Mucosa of rectum (tissue), 2 donors: ENCODE data around the gene HORMAD1.
"Not testable (repeated sequence)": the region's sequence is repeated elsewhere in the genome, so short reads cannot be mapped to it uniquely, and the experiment has no call there.

Experiments
- H3K27ac ChIP-seq, 2 donors: one replicate each; pipeline ENCODE4 v1.7.0; 2013; ENCODE audit warnings: inconsistent platforms in 2 of 2, low read depth in 2 of 2, low read length in 2 of 2
- H3K27me3 ChIP-seq, 2 donors: one replicate each; pipeline ENCODE4 v1.7.0; 2013; ENCODE audit warnings: low read length in 2 of 2; ENCODE audit not compliant: control insufficient read depth in 2 of 2, insufficient read depth in 2 of 2
- H3K36me3 ChIP-seq, 2 donors: one replicate each; pipeline ENCODE4 v1.7.0; 2013; ENCODE audit warnings: low read length in 2 of 2; ENCODE audit not compliant: control insufficient read depth in 2 of 2, insufficient read depth in 2 of 2
- H3K4me1 ChIP-seq, 2 donors: one replicate each; pipeline ENCODE4 v1.7.0; 2013; ENCODE audit warnings: low read length in 2 of 2, mild to moderate bottlenecking in 1 of 2; ENCODE audit not compliant: control insufficient read depth in 2 of 2, insufficient read depth in 2 of 2
- H3K4me3 ChIP-seq, 2 donors: one replicate each; pipeline ENCODE4 v1.7.0; 2013; ENCODE audit warnings: low read length in 2 of 2
- H3K9ac ChIP-seq, 2 donors: one replicate each; pipeline ENCODE4 v1.7.0; 2013; ENCODE audit warnings: low read length in 2 of 2, low read depth in 1 of 2, mild to moderate bottlenecking in 1 of 2
- H3K9me3 ChIP-seq, 2 donors: one replicate each; pipeline ENCODE4 v1.7.0; 2013; ENCODE audit warnings: low read length in 2 of 2; ENCODE audit not compliant: control insufficient read depth in 2 of 2
- donor health status: healthy.
- donor health status: Normal muscosa, but diverticular disease.

The HORMAD1 gene

DNA sequence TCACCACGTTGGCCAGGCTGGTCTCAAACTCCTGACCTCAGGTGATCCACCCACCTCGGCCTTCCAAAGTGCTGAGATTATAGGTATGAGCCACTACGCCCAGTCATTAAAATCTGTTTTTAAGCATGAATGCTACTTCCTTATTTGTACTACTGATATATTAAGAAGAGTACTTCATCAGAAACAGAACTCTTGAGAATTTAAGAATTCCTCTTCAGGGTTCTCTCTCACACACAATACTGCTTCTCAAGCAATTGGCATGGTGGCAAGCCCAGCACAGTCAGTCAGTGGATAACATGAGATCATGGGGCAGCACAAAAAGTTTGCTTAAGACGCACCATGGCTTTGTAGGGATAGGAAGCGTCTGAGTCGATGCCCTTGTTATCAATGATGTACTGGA lies 30.7 kb upstream of the HORMAD1 start:
- H3K27ac ChIP-seq = peak overlapping the region; percentile 10 to 84
- H3K4me3 ChIP-seq = no peak overlapping the region
- H3K4me1 ChIP-seq = peaks cover 5 to 40% of the 10 kb centered on the region in 2 donors
- H3K9me3 ChIP-seq = no peaks in the 10 kb centered on the region
- H3K36me3 ChIP-seq = peaks cover 40 to 51% of the 10 kb centered on the region in 2 donors
- H3K9ac ChIP-seq = no peak overlapping the region
- no peaks in the 10 kb centered on the region for H3K27me3 ChIP-seq

DNA sequence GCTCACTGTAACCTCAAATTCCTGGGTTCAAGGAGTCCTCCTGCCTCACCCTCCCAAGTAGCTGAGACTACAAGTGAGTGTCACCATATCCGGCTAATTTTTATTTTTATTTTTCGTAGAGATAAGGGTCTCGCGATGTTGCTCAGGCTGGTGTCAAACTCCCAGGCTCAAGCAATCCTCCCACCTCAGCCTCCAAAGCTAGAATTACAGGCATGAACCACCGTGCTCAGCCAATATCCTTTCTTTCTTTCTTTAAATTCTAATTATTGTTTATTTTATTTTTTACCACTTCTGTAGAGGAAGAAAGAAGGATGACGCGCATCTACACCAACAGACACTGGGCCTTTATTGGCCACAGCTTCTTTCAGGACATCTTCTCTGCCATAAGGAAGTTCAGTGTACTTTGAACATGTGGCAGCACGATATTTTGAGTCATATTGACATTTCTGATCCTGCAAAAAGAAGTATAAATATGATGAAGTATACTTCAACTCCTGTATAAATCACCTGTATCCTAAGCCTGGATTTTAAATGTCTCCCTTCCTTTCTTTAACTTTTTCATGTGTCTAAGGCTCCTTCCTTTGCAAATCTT lies 29.1 kb upstream of the HORMAD1 start:
- Histone ChIP-seq H3K9me3 (no peaks in the 10 kb centered on the region), H3K27ac (peak overlapping the region; percentile 67 to 87), H3K9ac (peak overlapping the region in 1 of 2 donors; percentile 25), H3K36me3 (peaks cover 53 to 55% of the 10 kb centered on the region in 2 donors), H3K4me1 (peaks cover 5 to 40% of the 10 kb centered on the region in 2 donors), H3K4me3 (no peak overlapping the region), H3K27me3 (no peaks in the 10 kb centered on the region)

DNA sequence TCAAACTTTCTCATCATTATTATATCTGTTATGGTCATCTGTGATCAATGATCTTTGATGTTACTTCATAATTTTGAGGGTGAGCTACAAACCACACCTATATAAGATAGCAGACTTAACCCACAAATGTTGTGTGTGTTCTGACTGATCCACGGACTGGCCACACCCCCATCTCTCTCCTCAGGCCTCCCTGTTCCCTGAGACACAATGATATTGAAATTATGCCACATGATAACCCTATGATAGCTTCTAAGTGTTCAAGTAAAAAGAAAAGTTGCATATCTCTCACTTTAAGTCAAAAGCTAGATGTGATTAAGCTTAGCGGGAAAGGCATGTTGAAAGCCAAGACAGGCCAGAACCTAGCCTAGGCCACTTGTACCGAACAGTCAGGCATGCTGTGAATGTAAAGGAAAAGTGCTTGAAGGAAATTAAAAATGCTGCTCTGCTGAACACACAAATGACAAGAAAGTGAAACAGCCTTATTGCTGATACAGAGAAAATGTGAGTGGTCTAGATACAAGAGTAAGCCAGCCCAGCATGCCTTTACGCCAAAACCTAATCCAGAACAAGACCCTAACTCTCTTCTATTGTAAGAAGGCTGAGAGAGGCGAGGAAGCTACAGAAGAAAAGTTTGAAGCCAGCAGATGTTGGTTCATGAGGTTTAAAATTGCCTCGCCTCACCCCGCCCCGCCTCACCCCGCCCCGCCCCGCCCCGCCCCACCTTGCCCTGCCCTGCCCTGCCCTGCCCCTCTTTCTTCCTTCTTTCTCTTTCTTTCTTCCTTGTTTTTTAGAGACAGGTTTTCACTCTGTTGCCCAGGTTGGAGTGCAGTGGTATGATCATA lies 28.4 kb upstream of the HORMAD1 start:
- no peaks in the 10 kb centered on the region for H3K27me3 ChIP-seq
- H3K27ac ChIP-seq = peak overlapping the region; percentile 83 to 90
- H3K4me3 ChIP-seq = peak overlapping the region in 1 of 2 donors; percentile 30
- peaks cover 5 to 40% of the 10 kb centered on the region in 2 donors for H3K4me1 ChIP-seq
- no peaks in the 10 kb centered on the region for H3K9me3 ChIP-seq
- H3K36me3 ChIP-seq = peaks cover 54 to 57% of the 10 kb centered on the region in 2 donors
- peak overlapping the region in 1 of 2 donors; percentile 34 for H3K9ac ChIP-seq

DNA sequence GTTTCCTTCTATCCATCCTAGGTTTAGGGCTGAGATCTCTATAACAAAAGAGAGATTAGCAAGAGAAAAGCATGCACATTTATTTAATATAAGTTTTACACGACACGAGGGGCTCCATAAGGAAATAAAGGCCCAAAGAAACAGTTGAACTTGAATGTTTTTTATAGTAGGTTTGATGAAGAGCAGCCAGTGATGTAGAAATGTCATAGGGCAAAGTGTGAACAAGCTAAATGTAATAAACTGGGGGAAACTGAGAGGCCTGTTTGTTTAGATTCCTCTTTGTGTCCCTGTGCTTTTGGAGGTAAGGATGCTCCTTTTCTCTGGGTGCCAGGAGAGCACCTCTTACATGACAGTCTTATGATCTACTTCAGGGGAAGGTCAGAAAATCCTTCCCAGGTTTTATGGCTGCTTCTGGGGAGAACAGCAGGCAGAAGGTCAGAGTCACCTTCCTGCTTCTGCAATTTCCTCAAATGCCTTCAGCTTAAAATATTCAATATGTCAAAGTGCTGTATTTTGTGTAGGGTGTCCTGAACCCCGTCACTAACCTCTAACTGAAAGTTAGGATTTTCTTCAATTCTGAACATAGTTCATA lies 9.5 kb upstream of the HORMAD1 start:
- Histone ChIP-seq H3K9me3 (no peaks in the 10 kb centered on the region), H3K27ac (peak overlapping the region; percentile 43 to 44), H3K4me3 (no peak overlapping the region), H3K27me3 (no peaks in the 10 kb centered on the region), H3K4me1 (no peaks in the 10 kb centered on the region), H3K9ac (no peak overlapping the region), H3K36me3 (peaks cover 9 to 13% of the 10 kb centered on the region in 2 donors)

DNA sequence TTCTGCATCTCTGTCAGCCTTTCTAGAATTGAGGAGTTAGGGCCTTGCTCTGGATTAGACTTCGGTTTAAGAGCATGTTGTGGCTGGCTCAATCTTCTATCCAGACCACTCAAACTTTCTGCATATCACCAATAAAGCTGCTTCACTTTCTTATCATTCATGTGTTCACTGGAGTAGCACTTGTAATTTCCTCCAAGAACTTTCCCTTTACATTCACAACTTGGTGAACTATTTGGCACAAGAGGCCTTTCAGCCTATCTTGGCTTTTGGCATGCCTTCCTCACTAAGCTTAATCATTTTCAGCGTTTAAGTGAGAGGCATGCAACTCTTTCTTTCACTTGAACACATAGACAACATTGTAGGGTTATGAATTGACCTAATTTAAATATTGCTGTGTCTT lies 3.6 kb upstream of the HORMAD1 start:
- Histone ChIP-seq H3K9me3 (no peaks in the 10 kb centered on the region), H3K27ac (no peak overlapping the region), H3K36me3 (no peaks in the 10 kb centered on the region)

DNA sequence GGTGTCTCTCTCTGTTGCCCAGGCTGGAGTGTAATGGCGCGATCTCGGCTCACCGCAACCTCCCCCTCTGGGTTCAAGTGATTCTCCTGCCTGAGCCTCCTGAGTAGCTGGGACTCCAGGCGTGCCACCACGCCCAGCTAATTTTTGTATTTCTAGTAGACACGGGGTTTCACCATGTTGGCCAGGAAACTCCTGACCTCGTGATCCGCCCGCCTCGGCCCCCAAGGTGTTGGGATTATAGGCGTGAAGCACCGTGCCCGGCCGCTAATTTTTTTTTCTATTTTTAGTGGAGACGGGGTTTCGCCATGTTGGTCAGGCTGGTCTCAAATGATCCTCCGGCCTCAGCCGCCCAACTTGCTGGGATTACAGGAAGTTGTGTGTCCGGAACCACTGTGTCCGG lies 597 bp downstream of the HORMAD1 start:
- no peak overlapping the region for H3K4me3 ChIP-seq

More for the DNA sequence above, 3.6 kb upstream of the HORMAD1 start:
- Histone ChIP-seq H3K27me3 (no peaks in the 10 kb centered on the region), H3K4me1 (no peaks in the 10 kb centered on the region), H3K4me3 (no peak overlapping the region), H3K9ac (no peak overlapping the region)

DNA sequence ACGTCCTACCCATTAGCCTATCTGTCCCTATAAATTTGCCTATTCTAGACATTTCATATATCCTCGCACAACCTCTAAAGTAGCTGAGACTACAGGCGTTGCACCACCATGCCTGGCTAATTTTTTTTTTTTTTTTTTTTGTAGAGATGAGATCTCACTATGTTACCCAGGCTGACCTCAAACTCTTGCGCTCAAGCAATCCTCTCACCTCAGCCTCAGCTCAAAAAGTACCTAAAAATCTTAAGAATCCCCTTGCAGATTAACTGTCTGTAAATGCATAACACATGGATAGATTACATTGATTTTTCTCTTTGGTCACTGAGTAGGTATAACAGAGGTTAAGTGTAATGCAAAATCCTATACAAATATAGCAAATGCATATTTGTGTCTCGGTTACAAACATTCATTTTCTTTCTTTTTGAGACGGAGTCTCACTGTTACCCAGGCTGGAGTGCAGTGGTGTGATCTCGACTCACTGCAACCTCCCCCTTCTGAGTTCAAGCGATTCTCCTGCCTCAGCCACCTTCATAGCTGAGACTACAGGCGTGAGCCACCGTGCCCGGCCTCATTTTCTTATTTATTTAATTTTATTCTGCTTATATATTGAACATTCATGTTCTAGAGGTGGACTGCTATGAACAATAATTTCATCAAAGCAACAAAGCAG lies 2.3 kb downstream of the HORMAD1 start:
- no peak overlapping the region for H3K4me3 ChIP-seq
- no peaks in the 10 kb centered on the region for H3K36me3 ChIP-seq
- no peak overlapping the region for H3K27ac ChIP-seq
- H3K9me3 ChIP-seq = no peaks in the 10 kb centered on the region
- no peaks in the 10 kb centered on the region for H3K27me3 ChIP-seq
- H3K9ac ChIP-seq = no peak overlapping the region
- H3K4me1 ChIP-seq = no peaks in the 10 kb centered on the region

More for the DNA sequence above, 597 bp downstream of the HORMAD1 start:
- H3K27me3 ChIP-seq = no peaks in the 10 kb centered on the region
- H3K9ac ChIP-seq = no peak overlapping the region
- no peak overlapping the region for H3K27ac ChIP-seq
- H3K9me3 ChIP-seq = no peaks in the 10 kb centered on the region
- no peaks in the 10 kb centered on the region for H3K4me1 ChIP-seq
- H3K36me3 ChIP-seq = no peaks in the 10 kb centered on the region

DNA sequence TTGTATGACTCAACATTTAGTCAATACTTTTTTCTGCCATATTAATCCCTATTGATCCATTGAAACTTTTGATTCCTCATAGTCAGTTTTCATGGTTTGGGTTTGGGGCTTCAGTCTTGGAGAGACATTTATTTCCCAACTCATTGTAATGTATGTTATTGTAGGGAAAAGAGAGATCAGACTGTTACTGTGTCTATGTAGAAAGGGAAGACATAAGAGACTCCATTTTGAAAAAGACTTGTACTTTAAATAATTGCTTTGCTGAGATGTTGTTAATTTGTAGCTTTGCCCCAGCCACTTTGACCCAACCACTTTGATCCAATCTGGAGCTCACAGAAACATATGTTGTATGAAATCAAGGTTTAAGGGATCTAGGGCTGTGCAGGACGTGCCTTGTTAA lies 11.7 kb downstream of the HORMAD1 start:
- H3K4me1 ChIP-seq, H3K9ac ChIP-seq, H3K27ac ChIP-seq, H3K36me3 ChIP-seq, H3K9me3 ChIP-seq, H3K4me3 ChIP-seq, H3K27me3 ChIP-seq: not testable (repeated sequence)

DNA sequence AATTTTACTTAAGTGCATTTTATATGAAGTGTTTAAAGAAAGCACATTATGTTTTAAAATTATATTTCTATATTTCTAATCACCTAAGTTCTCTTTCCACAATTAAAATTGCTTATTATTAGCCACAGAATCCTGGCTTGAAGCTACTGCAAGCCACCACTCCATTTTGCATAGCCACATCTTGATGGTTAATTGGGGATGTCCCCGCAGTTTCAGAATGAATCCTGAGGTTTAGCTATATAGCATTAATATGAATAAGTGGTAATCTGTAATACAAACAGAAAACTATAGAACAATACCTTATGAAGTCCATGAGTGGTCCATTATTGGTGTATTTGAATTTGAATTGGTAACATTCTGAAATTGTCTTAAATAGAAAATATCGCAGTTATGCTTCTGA lies 12.1 kb downstream of the HORMAD1 start:
- no peak overlapping the region for H3K9ac ChIP-seq
- H3K9me3 ChIP-seq = no peaks in the 10 kb centered on the region
- no peak overlapping the region for H3K4me3 ChIP-seq
- H3K27ac ChIP-seq = no peak overlapping the region
- H3K36me3 ChIP-seq = no peaks in the 10 kb centered on the region
- no peaks in the 10 kb centered on the region for H3K27me3 ChIP-seq
- H3K4me1 ChIP-seq = no peaks in the 10 kb centered on the region

DNA sequence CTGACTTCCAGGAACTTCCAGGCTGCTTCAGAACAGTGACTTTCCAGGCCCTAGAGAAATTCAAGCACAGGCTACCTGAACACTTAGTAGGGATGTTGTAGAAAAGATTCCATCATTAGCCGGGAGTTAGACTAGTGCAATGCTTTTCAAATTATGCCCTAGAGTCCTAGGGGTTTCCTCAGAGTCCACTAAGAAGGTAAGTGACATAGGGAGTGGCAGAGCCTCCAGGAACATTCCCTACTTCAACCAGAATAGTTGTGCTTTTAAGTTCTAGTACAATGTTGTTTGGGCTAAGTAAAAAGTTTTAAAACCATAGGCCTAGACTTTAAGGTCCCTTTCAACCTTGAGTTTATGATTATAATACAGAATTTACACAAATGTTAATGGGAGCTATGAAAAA lies 14.6 kb downstream of the HORMAD1 start:
- Histone ChIP-seq H3K4me3 (no peak overlapping the region), H3K36me3 (no peaks in the 10 kb centered on the region), H3K9me3 (no peaks in the 10 kb centered on the region), H3K4me1 (no peaks in the 10 kb centered on the region), H3K9ac (no peak overlapping the region), H3K27ac (no peak overlapping the region), H3K27me3 (no peaks in the 10 kb centered on the region)
